Lower leg skin (tissue), 3 donors: ENCODE measurements around the gene KRTAP5-6.

Experiments
- POLR2A ChIP-seq, 2 donors: fragments of 450-650 bp; IDR thresholded peaks; one replicate each; pipeline ENCODE4 v1.6.1; 2016 to 2017; ENCODE audit warnings: antibody characterized with exemption in 2 of 2, mild to moderate bottlenecking in 1 of 2, moderate library complexity in 1 of 2
- TF ChIP-seq, protein P1 (sequence below), 3 donors: fragments of 450-650 bp; IDR thresholded peaks; one replicate each; pipeline ENCODE4 v1.5.1; 2016; ENCODE audit warnings: antibody characterized with exemption in 3 of 3, mild to moderate bottlenecking in 3 of 3, moderate library complexity in 2 of 3

DNA sequence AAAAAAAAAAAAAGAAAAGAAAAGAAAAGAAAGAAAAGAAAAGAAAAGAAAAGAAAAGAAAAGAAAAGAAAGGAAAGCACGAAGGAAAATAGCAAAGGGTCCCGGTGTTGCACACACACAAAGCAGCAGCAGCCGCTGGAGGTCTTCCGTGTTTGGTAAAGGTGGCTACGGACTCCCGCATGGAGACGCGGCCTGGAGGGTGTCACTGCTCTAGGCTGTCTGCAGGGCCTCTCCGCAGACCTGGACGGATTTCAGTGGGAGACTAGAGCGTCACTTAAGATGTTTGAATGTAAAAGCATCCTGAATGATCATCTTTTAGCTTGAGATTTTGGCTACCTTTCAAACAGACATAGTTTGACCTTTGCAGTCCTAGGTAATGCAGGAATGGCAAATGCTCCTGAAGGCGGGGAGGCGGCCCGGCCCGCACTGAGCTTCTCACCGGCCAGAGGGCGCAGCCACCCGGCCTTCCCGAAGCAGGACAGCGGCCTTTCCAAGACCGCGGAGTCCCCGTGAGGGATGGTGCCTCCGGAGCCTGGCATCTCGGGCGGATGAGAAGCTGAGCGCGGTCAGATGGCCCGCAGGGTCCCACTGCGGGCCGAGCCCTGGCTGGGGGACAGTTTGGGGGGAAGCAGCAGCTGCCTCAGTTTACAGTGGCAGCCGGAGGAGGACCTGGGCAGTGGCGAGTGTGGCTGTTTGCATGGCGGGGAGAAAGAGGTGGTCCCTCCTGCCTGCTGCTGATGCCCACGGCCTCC is 48.9 kb upstream of the KRTAP5-6 start:
- TF ChIP-seq, protein P1, sequence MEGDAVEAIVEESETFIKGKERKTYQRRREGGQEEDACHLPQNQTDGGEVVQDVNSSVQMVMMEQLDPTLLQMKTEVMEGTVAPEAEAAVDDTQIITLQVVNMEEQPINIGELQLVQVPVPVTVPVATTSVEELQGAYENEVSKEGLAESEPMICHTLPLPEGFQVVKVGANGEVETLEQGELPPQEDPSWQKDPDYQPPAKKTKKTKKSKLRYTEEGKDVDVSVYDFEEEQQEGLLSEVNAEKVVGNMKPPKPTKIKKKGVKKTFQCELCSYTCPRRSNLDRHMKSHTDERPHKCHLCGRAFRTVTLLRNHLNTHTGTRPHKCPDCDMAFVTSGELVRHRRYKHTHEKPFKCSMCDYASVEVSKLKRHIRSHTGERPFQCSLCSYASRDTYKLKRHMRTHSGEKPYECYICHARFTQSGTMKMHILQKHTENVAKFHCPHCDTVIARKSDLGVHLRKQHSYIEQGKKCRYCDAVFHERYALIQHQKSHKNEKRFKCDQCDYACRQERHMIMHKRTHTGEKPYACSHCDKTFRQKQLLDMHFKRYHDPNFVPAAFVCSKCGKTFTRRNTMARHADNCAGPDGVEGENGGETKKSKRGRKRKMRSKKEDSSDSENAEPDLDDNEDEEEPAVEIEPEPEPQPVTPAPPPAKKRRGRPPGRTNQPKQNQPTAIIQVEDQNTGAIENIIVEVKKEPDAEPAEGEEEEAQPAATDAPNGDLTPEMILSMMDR (IDR thresholded peaks at IDR 0.05), result no peak
- no peak for TF ChIP-seq POLR2A (IDR thresholded peaks at IDR 0.05)
